Activated T-helper 2 cell treated with anti-CD3 and anti-CD28 coated beads, Interferon-gamma antibody, Interleukin-2, Interleukin-4, amounts not matched to agents 10 μg/mL and 5 μg/mL and 100 μg/mL, durations not matched to agents 14 hours and 24 hours and 36 hours (primary cell): ENCODE data around the gene NVL. TPM values are rescaled to one million over a fixed set of nuclear protein-coding genes. Genes with fewer than 3 reads are reported as not detected.
A peak's percentile ranks its signal among the peaks of the same experiment; 100 is the strongest.

Experiments used
- DNase-seq: peaks from one replicate; pipeline ENCODE4 v3.0.0; 2021; ENCODE audit warnings: low spot score
- H3K27ac Mint-ChIP-seq: one replicate; pipeline ENCODE4 v1.8.0; 2021; ENCODE audit warnings: mixed read lengths
- H3K27me3 Mint-ChIP-seq: one replicate; pipeline ENCODE4 v1.8.0; 2021; ENCODE audit warnings: low read depth, mixed read lengths
- H3K36me3 Mint-ChIP-seq: one replicate; pipeline ENCODE4 v1.8.0; 2021; ENCODE audit warnings: low read depth, mixed read lengths
- H3K4me1 Mint-ChIP-seq: one replicate; pipeline ENCODE4 v1.8.0; 2021; ENCODE audit warnings: low read depth, mixed read lengths
- H3K4me3 Mint-ChIP-seq: one replicate; pipeline ENCODE4 v1.8.0; 2021; ENCODE audit warnings: low read depth, mild to moderate bottlenecking, moderate library complexity, mixed read lengths
- H3K9me3 Mint-ChIP-seq: one replicate; pipeline ENCODE4 v1.8.0; 2021; ENCODE audit warnings: mixed read lengths
- intact Hi-C: fragments of 100-400 bp; cut with micrococcal nuclease; formaldehyde crosslinking; loops from one replicate; pipeline ENCODE4 v1.15.1; 2023
- total RNA-seq: library from RNA; stranded (reverse); gene quantifications from 2 replicates; pipeline ENCODE4 v1.2.3, GENCODE V29; 2022

NVL gene
- total RNA-seq, 1 donor from 2014 or later: 39.0 TPM

DNA sequence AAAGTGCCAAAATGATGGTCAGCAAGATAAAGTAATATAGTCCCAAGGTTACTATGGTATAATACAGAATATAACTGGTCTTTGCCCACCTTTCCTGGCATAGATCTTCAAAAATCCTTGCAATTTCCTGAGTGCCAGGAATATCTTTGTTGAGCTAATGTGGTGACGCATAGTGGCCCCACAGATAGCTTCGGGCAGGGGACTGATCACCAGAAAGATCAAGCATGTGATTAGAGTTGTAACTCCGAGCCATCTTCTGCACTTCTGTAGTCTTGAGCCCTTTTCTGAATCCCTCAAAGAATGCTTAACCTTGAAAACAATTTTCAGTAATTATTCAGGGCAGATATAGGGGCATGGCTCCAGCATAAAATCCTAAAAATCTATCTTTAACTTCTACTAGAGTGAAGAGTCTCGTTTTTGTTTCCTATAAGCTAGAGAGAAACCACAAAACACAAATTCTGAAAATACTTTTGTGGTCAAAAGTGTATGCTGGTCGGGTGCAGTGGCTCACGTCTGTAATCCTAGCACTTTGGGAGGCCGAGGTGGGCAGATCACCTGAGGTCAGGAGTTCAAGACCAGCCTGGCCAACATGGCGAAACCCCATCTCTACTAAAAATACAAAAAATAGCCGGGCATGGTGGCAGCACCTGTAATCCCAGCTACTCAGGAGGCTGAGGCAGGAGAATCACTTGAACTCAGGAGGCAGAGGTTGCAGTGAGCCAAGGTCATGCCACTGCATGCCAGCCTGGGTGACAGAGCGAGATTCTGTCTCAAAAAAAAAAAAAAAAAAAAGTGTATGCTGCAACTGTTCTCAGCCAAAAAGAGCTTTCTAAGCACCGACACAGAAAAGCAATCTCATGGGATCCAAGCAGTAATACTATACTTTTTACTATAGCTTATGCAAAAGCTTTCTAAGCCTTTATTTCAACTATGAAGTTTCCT is 62.8 kb downstream of the NVL start:
- DNase-seq: no peak
- peak overlapping the region; percentile 82 for H3K27ac Mint-ChIP-seq
- H3K4me1 Mint-ChIP-seq: peaks cover 32% of the 10 kb centered on the region
- H3K4me3 Mint-ChIP-seq: no peak overlapping the region
- intact Hi-C loops: loop anchor here (1.0 to 5.0 kb wide), 5 partner anchors 62 to 110 kb away; partner anchors contain the start of genes DEGS1 and NVL
- no peaks in the 10 kb centered on the region for H3K27me3 Mint-ChIP-seq
- H3K9me3 Mint-ChIP-seq: peaks cover 5% of the 10 kb centered on the region
- peaks cover 61% of the 10 kb centered on the region for H3K36me3 Mint-ChIP-seq

DNA sequence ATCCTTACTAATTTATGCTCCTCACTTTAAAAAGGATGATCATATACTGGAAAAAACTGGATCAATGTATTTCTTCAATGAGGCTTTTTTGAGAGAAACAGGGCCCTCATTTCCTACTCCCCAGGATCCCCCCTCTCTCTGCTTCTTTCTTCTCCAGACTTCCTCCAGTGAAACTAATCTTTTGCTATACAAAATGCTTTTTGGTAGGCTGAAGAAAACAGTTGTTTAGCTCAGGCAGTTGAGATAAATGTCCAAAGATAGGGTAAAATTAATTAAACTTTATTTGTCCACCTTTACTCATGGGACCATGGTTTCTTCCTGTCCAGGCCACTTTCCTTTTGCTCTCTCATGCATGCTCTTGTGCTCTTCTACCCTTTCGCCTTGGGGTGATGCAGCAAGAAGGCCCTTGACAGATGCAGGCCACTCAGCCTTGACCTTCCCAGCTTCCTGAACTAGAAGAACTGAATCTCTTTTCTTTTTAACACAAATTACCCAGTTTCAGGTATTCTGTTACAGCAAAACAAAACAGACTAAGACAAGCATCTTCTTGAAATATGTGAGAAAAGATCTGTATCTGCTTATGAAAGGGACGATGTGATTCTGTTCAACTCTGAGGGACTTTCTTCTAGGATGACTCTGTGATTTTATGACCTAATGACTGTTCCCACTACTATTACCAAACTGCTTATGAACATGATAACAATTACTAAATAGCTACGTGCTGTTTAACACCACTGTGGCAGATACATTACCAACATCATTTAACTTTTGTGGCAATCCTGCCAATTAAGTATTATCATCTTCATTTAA is 63.7 kb downstream of the NVL start:
- Mint-ChIP-seq H3K27me3 (no peaks in the 10 kb centered on the region), H3K4me3 (peak overlapping the region; percentile 3), H3K27ac (peak overlapping the region; percentile 82), H3K4me1 (peaks cover 38% of the 10 kb centered on the region), H3K36me3 (peaks cover 62% of the 10 kb centered on the region), H3K9me3 (peaks cover 5% of the 10 kb centered on the region)
- no peak for DNase-seq
- intact Hi-C loops: loop anchor here (2.0 to 5.0 kb wide), 4 partner anchors 66 to 111 kb away; partner anchors contain the start of genes DEGS1 and NVL

DNA sequence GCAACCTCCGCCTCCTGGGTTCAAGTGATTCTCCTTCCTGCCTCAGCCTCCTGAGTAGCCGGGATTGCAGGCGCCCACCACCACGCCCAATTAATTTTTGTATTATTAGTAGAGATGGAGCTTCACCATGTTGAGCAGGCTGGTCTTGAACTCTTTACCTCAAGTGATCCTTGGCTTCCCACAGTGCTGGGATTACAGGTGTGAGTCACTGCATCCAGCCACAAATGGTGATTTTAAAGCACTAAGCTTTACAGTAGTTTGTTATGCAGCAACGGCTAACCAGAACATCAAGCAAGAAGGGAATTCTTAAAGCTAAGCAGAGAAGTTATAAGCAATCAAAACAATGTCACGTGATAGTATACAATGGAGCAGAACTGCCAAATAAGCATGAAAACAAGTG is 65.7 kb downstream of the NVL start:
- H3K4me1 Mint-ChIP-seq: peaks cover 41% of the 10 kb centered on the region
- H3K27me3 Mint-ChIP-seq: no peaks in the 10 kb centered on the region
- H3K9me3 Mint-ChIP-seq: peaks cover 5% of the 10 kb centered on the region
- no peak overlapping the region for H3K4me3 Mint-ChIP-seq
- intact Hi-C loops: no loop called here
- no peak overlapping the region for H3K27ac Mint-ChIP-seq
- no peak for DNase-seq
- H3K36me3 Mint-ChIP-seq: peaks cover 56% of the 10 kb centered on the region

- intact Hi-C loops: loop anchor here (1.0 kb wide), 2 partner anchors 74 to 93 kb away; no protein-coding TSS in a partner anchor
- H3K36me3 Mint-ChIP-seq: peaks cover 53% of the 10 kb centered on the region
- H3K4me3 Mint-ChIP-seq: peak overlapping the region; percentile 1
- H3K9me3 Mint-ChIP-seq: peaks cover 5% of the 10 kb centered on the region
- H3K27me3 Mint-ChIP-seq: no peaks in the 10 kb centered on the region
- H3K27ac Mint-ChIP-seq: peak overlapping the region; percentile 75
- no peak for DNase-seq
- H3K4me1 Mint-ChIP-seq: peaks cover 44% of the 10 kb centered on the region
Measured at GRCh38 chr1:224262373-224263054, 67.5 kb downstream of the NVL start.

DNA sequence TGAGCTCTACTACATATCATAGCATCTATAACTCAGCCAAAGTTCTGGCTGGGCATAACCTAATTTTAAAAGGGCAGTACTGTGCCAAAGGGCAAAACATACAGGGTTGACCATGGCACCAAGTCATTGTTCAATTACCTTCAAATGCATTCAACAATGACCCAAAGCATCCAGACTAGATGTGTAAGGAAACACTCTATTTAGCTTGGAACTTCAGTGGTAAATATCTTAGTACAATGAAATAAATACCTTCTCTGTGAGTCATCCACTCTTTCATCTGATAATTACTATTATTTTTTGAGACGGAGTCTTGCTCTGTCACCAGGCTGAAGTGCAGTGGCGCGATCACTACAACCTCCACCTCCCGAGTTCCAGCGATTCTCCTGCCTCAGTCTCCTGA is 70.0 kb downstream of the NVL start:
- Mint-ChIP-seq H3K27me3 (no peaks in the 10 kb centered on the region), H3K4me1 (peaks cover 33% of the 10 kb centered on the region), H3K4me3 (no peak overlapping the region), H3K27ac (no peak overlapping the region), H3K36me3 (peaks cover 43% of the 10 kb centered on the region), H3K9me3 (peaks cover 5% of the 10 kb centered on the region)
- no peak for DNase-seq
- intact Hi-C loops: no loop called here

DNA sequence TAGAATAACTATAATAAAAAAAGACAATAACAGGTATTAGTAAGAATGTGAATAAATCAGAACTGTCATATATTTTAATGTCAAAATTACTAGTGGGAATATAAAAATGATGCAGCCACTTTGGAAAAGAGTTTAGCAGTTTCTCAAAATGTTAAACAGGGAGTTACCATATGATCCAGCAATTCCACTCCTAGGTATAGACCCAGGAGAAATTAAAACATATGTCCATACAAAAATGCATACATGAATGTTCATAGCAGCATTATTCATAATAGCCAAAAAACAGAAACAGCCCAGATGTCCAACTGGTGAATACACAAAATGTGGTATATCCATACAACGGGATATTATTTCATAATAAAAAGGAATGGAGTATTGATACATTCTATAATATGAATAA is 71.6 kb downstream of the NVL start:
- intact Hi-C loops: no loop called here
- Mint-ChIP-seq H3K27me3 (no peaks in the 10 kb centered on the region), H3K4me3 (no peak overlapping the region), H3K9me3 (peaks cover 5% of the 10 kb centered on the region), H3K36me3 (peaks cover 36% of the 10 kb centered on the region), H3K4me1 (peaks cover 25% of the 10 kb centered on the region), H3K27ac (no peak overlapping the region)
- no peak for DNase-seq

- Mint-ChIP-seq H3K27ac (no peak overlapping the region), H3K27me3 (no peaks in the 10 kb centered on the region), H3K4me3 (no peak overlapping the region), H3K36me3 (peaks cover 26% of the 10 kb centered on the region), H3K9me3 (no peaks in the 10 kb centered on the region), H3K4me1 (peaks cover 18% of the 10 kb centered on the region)
- intact Hi-C loops: no loop called here
- no peak for DNase-seq
Measured at GRCh38 chr1:224256640-224257039, 73.3 kb downstream of the NVL start.

- H3K4me3 Mint-ChIP-seq: no peak overlapping the region
- intact Hi-C loops: no loop called here
- DNase-seq: no peak
- peaks cover 13% of the 10 kb centered on the region for H3K4me1 Mint-ChIP-seq
- no peaks in the 10 kb centered on the region for H3K9me3 Mint-ChIP-seq
- H3K27me3 Mint-ChIP-seq: no peaks in the 10 kb centered on the region
- H3K27ac Mint-ChIP-seq: no peak overlapping the region
- H3K36me3 Mint-ChIP-seq: peaks cover 31% of the 10 kb centered on the region
Measured at GRCh38 chr1:224253721-224254120, 76.3 kb downstream of the NVL start.

GRCh38 chr1:224252479-224252878 is 77.5 kb downstream of the NVL start:
- H3K9me3 Mint-ChIP-seq: no peaks in the 10 kb centered on the region
- DNase-seq: no peak
- H3K4me1 Mint-ChIP-seq: peaks cover 10% of the 10 kb centered on the region
- intact Hi-C loops: no loop called here
- peaks cover 32% of the 10 kb centered on the region for H3K36me3 Mint-ChIP-seq
- H3K27ac Mint-ChIP-seq: no peak overlapping the region
- no peak overlapping the region for H3K4me3 Mint-ChIP-seq
- no peaks in the 10 kb centered on the region for H3K27me3 Mint-ChIP-seq

DNA sequence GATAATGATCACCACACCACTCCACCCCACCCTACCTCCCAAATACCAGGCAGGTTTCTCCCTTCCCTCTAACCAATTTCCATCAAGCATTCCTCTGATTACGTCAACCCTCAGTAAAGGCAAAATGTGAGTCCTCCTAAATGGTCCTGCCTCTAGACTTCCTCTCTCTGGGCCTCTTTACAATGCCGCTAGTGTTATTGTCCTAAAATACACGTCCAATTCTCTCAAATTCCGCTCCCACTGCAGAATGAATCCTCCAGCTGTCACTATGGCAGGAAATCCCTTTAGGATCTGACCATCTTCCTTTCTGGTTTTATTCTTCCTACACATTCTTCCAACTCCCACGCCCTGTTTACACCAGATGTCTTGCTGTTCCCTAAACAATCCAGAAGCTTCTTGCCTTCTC is 78.2 kb downstream of the NVL start:
- no peak for DNase-seq
- H3K36me3 Mint-ChIP-seq: peaks cover 30% of the 10 kb centered on the region
- no peak overlapping the region for H3K27ac Mint-ChIP-seq
- H3K4me3 Mint-ChIP-seq: no peak overlapping the region
- no peaks in the 10 kb centered on the region for H3K27me3 Mint-ChIP-seq
- no peaks in the 10 kb centered on the region for H3K9me3 Mint-ChIP-seq
- intact Hi-C loops: no loop called here
- H3K4me1 Mint-ChIP-seq: peaks cover 10% of the 10 kb centered on the region

- H3K4me1 Mint-ChIP-seq: peaks cover 14% of the 10 kb centered on the region
- H3K27ac Mint-ChIP-seq: peak overlapping the region; percentile 71
- H3K4me3 Mint-ChIP-seq: no peak overlapping the region
- DNase-seq: peak; percentile 11
- intact Hi-C loops: no loop called here
- no peaks in the 10 kb centered on the region for H3K27me3 Mint-ChIP-seq
- no peaks in the 10 kb centered on the region for H3K9me3 Mint-ChIP-seq
- H3K36me3 Mint-ChIP-seq: peaks cover 38% of the 10 kb centered on the region
Measured at GRCh38 chr1:224245188-224245587, 84.8 kb downstream of the NVL start.

DNA sequence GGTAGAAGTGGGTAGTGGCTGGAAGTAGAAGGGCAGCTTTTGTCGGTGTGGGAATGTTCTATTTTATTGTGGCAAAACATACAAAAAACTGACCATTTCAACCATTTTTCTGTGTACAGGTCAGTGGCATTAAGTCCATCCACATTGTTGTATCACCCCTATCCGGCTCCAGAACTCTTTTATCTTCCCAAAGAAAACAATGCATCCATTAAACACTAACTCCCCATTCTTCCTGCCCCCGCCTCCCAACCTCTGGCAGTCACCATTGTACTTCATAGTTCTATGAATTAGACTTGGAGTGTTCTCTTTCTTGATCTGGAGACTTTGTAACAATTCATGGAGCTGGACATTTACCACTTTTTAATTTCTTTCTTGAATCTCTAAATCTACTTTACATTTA is 91.2 kb downstream of the NVL start:
- H3K27me3 Mint-ChIP-seq: no peaks in the 10 kb centered on the region
- H3K36me3 Mint-ChIP-seq: peaks cover 38% of the 10 kb centered on the region
- H3K27ac Mint-ChIP-seq: no peak overlapping the region
- H3K4me1 Mint-ChIP-seq: no peaks in the 10 kb centered on the region
- H3K9me3 Mint-ChIP-seq: no peaks in the 10 kb centered on the region
- intact Hi-C loops: no loop called here
- no peak for DNase-seq
- H3K4me3 Mint-ChIP-seq: no peak overlapping the region
